ENCODE results near the gene LRRIQ4.
A peak's percentile ranks its signal among the peaks of the same experiment; 100 is the strongest.

The LRRIQ4 gene

GRCh38 chr3:169812332-169813235, at the start of gene LRRIQ4, which contains the start of gene LRRC34:
TSS of gene LRRIQ4 (plus strand) at chr3:169812870. CDS start at chr3:169821922, 9,052 bp downstream.
TSS of gene LRRC34 (minus strand) at chr3:169812904. CDS start at chr3:169812548, 356 bp downstream.
- peak; percentile 86 for DNase-seq

DNA sequence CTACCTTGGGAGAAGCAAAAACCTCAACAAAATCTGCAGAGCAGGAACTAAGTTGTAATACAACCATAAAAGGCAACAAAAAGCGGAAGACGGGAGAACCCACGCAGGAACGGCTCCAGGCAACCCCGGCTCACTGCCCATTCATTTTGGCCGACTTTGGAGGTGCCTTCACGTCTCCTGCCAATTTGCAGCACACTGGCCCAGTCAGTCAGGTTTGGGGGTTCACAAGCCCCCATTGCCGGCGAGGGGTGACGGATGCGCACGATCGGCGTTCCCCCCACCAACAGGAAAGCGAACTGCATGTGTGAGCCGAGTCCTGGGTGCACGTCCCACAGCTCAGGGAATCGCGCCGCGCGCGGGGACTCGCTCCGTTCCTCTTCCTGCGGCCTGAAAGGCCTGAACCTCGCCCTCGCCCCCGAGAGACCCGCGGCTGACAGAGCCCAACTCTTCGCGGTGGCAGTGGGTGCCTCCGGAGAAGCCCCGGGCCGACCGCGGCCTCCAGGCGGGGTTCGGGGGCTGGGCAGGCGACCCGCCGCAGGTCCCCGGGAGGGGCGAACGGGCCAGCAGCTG, 48.3 kb upstream of the LRRIQ4 start:
- DNase-seq = peak; percentile 86

GRCh38 chr3:169764882-169765612, 47.6 kb upstream of the LRRIQ4 start, which contains the start of gene TERC:
TSS of gene TERC (minus strand) at chr3:169765060.
- peak; percentile 94 for DNase-seq

- DNase-seq = peak; percentile 85
Observed at GRCh38 chr3:169769287-169770181, 43.1 kb upstream of the LRRIQ4 start, which contains the start of gene ACTRT3. TSS of gene ACTRT3 (minus strand) at chr3:169769561. CDS start at chr3:169769520, 41 bp downstream.

DNA sequence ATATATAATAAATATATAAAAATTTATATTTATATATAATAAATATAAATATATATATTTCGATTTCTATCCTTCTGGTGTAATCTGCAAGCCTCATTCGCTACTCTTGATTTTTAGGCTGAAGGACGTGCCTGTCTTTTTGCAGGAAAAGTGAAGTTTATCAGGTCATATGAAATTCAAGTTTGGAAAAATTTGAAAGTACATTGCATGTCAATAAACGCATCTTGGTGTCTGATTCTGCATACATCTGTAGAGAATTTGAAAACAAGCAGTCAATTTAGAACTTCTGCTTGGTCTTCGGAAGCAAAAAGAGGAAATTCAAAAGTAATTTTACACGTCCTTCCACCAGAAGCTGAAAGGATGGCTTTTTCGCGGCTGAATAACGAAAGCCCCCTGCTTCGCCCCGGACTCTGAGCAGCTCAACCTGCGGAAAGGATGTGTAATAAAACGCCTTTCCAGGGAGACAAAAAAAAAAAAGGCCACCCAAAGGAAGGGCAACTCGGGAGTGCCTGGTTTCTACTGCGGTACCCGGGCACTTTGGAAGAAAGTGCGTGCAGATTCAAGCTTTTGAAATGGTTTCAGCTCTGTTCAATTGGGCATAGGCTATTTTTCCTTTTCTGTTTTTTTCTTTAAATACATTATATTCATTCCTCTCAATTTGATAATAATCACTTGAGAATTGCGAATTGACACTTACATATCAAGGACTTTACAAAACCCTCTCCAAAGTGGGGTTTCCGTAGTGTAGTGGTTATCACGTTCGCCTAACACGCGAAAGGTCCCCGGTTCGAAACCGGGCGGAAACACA, 41.0 kb upstream of the LRRIQ4 start:
- DNase-seq = peak; percentile 81

- no peak for DNase-seq
Observed at GRCh38 chr3:169772305-169772896, 40.3 kb upstream of the LRRIQ4 start.

DNA sequence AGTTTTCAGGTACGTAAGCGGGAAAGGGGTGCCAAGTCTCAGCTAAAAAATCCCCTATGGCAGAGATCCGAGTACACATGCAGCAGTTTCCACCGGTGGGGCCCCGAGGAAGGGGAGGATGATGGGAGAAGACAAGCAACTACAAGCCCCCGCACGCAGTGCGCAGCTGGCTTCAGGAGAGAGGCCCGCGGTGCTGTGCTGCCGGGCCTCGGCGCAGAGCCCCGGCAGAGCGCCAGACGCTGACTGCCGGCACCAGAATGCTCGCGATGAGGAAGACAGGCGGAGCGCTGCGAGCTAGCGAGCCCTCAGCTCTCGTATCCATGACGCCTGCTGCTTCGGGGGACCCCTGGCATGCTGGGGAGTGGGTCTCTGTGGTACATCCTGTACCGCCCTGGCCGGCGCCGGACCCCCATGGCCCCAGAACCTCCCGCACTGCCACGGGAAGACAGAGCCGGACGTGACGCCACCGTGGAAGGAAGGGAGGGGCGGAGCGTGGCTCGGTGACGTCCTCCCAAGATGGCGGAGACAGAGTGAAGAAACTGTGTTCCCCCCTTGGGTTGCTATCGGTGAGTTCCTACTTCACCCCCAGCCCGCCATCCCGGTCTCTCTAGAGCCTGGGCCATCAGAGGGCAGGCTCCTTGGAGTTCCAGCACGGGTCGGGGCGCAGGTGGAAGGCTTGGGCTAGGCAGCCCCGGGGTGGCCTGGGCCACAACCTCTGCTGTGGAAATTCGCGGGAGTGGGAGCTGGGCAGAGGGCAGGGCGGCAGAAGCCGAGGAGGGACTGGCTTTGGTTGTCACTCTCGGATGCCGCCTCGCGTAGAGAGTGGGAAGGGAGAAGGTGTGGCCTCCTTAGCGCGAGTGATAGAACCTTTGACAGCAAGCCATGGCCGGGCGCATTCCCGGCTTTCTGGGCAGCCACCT, 39.5 kb upstream of the LRRIQ4 start, which contains the start of gene MYNN:
Gene MYNN, plus strand, starts transcription at position 500 of the 920 bp plus-strand sequence. CDS start 900 bp downstream, outside the sequence.
- DNase-seq = peak; percentile 93

- no peak for DNase-seq
Observed at GRCh38 chr3:169774186-169774585, 38.5 kb upstream of the LRRIQ4 start.

DNA sequence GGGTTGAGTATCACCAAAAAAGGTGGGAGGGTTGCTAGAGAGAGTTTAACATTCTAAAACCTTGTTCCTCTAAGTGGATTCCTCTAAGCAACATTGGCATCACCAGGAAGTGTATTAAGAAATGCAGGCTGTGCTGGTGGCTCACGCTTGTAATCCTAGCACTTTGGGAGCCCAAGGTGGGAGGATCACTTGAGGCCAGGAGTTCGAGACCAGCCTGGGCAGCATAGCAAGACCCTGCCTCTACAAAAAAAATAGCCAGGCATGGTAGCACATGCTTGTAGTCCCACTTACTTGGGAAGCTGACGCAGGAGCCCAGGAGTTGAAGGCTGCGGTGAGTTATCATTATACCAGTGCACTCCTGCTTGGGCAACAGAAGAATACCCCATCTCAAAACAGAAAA, 34.8 kb upstream of the LRRIQ4 start:
- no peak for DNase-seq

GRCh38 chr3:169780742-169781141, 31.9 kb upstream of the LRRIQ4 start:
- no peak for DNase-seq

DNA sequence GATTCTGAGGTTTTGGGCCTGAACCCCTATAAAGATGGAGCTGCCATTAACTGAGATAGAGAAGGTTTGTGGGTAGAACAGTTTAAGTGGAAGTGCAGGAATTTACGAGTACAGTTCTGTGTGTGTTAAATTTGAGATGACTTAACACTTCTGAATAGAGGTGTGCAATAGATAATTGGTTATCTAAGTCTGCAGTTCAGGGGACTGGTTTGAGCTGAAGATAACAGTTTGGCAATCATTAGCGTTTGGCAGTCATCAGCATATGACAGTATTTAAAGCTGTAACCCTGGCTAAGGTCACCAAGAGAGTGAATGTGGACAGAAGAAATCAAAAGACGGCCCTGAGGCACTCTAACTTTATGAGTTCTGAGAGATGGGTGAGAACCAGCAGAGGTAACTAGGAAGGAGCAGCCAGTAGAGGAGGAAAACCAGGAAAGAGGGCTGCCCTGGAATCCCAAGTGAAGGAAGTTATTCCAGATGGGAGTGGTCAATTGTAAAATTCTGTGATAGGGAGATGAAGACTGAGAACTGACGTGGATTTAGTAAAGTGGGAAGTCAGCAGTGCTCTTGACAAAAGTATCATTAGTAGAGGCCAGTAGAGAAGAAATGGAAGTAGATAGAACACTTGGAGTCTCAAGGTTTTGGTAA, 31.3 kb upstream of the LRRIQ4 start:
- no peak for DNase-seq

DNA sequence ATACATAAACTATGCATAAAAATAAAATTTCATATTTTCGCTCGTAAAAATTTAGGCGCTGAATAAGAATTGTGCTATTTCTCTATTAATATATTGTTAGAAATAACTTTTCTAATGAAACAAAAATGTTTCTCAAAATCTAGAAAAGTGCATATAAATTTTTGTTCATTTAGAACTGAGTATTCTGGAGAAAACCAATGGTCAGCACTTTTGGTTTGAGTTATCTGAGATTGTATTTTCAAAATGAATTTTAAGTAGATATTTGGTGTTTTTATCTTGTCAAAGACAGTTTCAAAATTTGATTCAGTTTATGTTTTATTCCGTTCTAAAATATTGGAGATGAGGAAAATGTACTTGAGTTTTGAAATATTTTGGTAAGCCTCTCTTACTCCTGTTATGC, 25.6 kb upstream of the LRRIQ4 start:
- no peak for DNase-seq

- DNase-seq = no peak
Observed at GRCh38 chr3:169787791-169788190, 24.9 kb upstream of the LRRIQ4 start.

- no peak for DNase-seq
Observed at GRCh38 chr3:169790219-169790618, 22.5 kb upstream of the LRRIQ4 start.

- no peak for DNase-seq
Observed at GRCh38 chr3:169790687-169791429, 21.8 kb upstream of the LRRIQ4 start.

GRCh38 chr3:169792359-169792758, 20.3 kb upstream of the LRRIQ4 start:
- no peak for DNase-seq

DNA sequence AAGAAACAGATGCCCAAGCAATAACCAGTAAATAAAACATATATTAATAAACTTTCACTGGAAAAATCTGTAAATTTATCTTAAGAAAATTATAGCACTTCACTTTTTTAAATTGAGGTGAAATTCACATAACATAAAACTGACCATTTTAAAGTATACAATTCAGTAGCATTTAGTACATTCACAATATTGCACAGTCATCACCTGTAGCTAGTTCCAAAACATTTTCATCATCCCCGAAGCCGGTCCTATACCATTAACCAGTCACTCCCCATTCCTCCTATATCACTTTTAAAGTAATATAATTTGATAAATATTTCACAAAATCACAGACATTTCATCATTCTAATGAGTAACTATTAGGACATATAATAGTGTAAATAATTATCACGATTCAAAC, 8.0 kb upstream of the LRRIQ4 start:
- DNase-seq = no peak

- DNase-seq = no peak
Observed at GRCh38 chr3:169809230-169809795, 3.4 kb upstream of the LRRIQ4 start.

Measured in activated CD8-positive, alpha-beta memory T cell treated with anti-CD3 and anti-CD28 coated beads, Interleukin-2, amount 50 U/mL, for 48 hours (primary cell).